ENCODE measurements around the gene SCNN1A.

- no peak for TF ChIP-seq REST (IDR thresholded peaks at IDR 0.05; ENCODE audit: insufficient read depth in 1 of 2, low read depth in 2 of 2, low read length in 2 of 2)
- TF ChIP-seq SIN3A (IDR thresholded peaks at IDR 0.05; ENCODE audit: borderline replicate concordance, insufficient read depth, low read length), result no peak
- no peak for TF ChIP-seq TAF1 (IDR thresholded peaks at IDR 0.05; ENCODE audit: borderline replicate concordance, insufficient read depth, low read length)
- no peak for TF ChIP-seq POLR2AphosphoS5 (IDR thresholded peaks at IDR 0.05; ENCODE audit: low read depth, low read length)
Observed at GRCh38 chr12:6360080-6360571, 15.2 kb downstream of the SCNN1A start.

All from PFSK-1 (cell line).